HG03565 (cell line): ENCODE results near the gene PRPF40A.

ENCODE experiments used
- ATAC-seq: cut with Tn5 transposase; IDR thresholded peaks from one replicate; pipeline ENCODE4 v1.9.1; 2021; ENCODE audit warnings: mild to moderate bottlenecking, moderate library complexity; ENCODE audit not compliant: unreplicated experiment

Gene PRPF40A

GRCh38 chr2:152622219-152622618 is 95.0 kb downstream of the PRPF40A start:
- no peak for ATAC-seq

- ATAC-seq: no peak
These were observed 96.3 kb downstream of the PRPF40A start for GRCh38 chr2:152620985-152621384.

GRCh38 chr2:152620208-152620607 is 97.1 kb downstream of the PRPF40A start:
- no peak for ATAC-seq

- no peak for ATAC-seq
These were observed 99.1 kb downstream of the PRPF40A start for GRCh38 chr2:152618193-152618564.

- no peak for ATAC-seq
These were observed 99.6 kb downstream of the PRPF40A start for GRCh38 chr2:152617456-152618192.

GRCh38 chr2:152615177-152615576 is 102.1 kb downstream of the PRPF40A start:
- no peak for ATAC-seq

GRCh38 chr2:152613235-152613634 is 104.0 kb downstream of the PRPF40A start:
- peak; percentile 45 for ATAC-seq

- ATAC-seq: peak; percentile 69
These were observed 105.6 kb downstream of the PRPF40A start for GRCh38 chr2:152611458-152612231.

GRCh38 chr2:152609699-152610098 is 107.6 kb downstream of the PRPF40A start:
- ATAC-seq: no peak

GRCh38 chr2:152609154-152609553 is 108.1 kb downstream of the PRPF40A start:
- no peak for ATAC-seq

- no peak for ATAC-seq
These were observed 109.4 kb downstream of the PRPF40A start for GRCh38 chr2:152607793-152608300.

- no peak for ATAC-seq
These were observed 110.3 kb downstream of the PRPF40A start for GRCh38 chr2:152606941-152607340.

- ATAC-seq: no peak
These were observed 111.2 kb downstream of the PRPF40A start for GRCh38 chr2:152606081-152606480.

GRCh38 chr2:152603166-152603565 is 114.1 kb downstream of the PRPF40A start:
- no peak for ATAC-seq

- no peak for ATAC-seq
These were observed 114.5 kb downstream of the PRPF40A start for GRCh38 chr2:152602750-152603149.
